Tibial nerve (tissue), 4 donors: Measurements from ENCODE around the gene TMEM132D. TPM values are rescaled to one million over a fixed set of nuclear protein-coding genes. Genes with fewer than 3 reads are reported as not detected.

ENCODE experiments used
- DNase-seq, 2 donors: peaks; one replicate each; pipeline ENCODE4 v3.0.0-alpha.2; 2019; ENCODE audit warnings: low spot score in 2 of 2
- H3K27ac ChIP-seq, 4 donors: fragments of 200-600 bp; sonication (generic) in 3 of 4; one replicate each; pipeline ENCODE4 v1.5.1; 2017 to 2019; ENCODE audit warnings: mild to moderate bottlenecking in 1 of 4
- H3K27me3 ChIP-seq, 2 donors: fragments of 200-600 bp; sonication (generic) in 1 of 2; one replicate each; pipeline versions ENCODE4 v1.5.1 to v1.6.0; 2017 to 2019
- H3K36me3 ChIP-seq, 3 donors: fragments of 200-600 bp; sonication (generic); one replicate each; pipeline ENCODE4 v1.5.1; 2018 to 2019
- H3K4me1 ChIP-seq, 4 donors: fragments of 200-600 bp; sonication (generic) in 3 of 4; one replicate each; pipeline ENCODE4 v1.5.1; 2017 to 2019
- H3K4me3 ChIP-seq, 4 donors: fragments of 200-600 bp; sonication (generic) in 3 of 4; one replicate each; pipeline ENCODE4 v1.5.1; 2017 to 2019; ENCODE audit warnings: mild to moderate bottlenecking in 1 of 4, moderate library complexity in 1 of 4
- H3K9me3 ChIP-seq, 4 donors: fragments of 200-600 bp; sonication (generic) in 3 of 4; one replicate each; pipeline ENCODE4 v1.5.1; 2017 to 2019
- CTCF ChIP-seq, 5 experiments: fragments of 200-600 bp in 3 of 5; fragments of 450-650 bp in 2 of 5; sonication (generic) in 3 of 5; IDR thresholded peaks; one replicate each; pipeline ENCODE4 v1.5.1; 2016 to 2019; ENCODE audit warnings: antibody characterized with exemption in 5 of 5, mild to moderate bottlenecking in 3 of 5, moderate library complexity in 2 of 5
- EP300 ChIP-seq, 2 donors: sonication (generic); formaldehyde crosslinking; IDR thresholded peaks; one replicate each; pipeline ENCODE4 v1.6.1; 2017; ENCODE audit warnings: antibody characterized with exemption in 2 of 2, mild to moderate bottlenecking in 1 of 2
- POLR2A ChIP-seq, 2 donors: fragments of 450-650 bp; IDR thresholded peaks; one replicate each; pipeline ENCODE4 v1.6.1; 2017; ENCODE audit warnings: antibody characterized with exemption in 2 of 2, mild to moderate bottlenecking in 2 of 2, moderate library complexity in 2 of 2
- WGBS, 2 donors: methylation state at CpG; one replicate each; pipeline ENCODE4 v1.1.5; 2018; 5-methylcytosine and 5-hydroxymethylcytosine counted together
- total RNA-seq, 4 donors: library from RNA; depleted of rRNA; stranded (reverse); fragments of >200 nt; gene quantifications; one replicate each; pipeline ENCODE4 v1.1.0, GENCODE V29; 2016

TMEM132D gene
- total RNA-seq, 4 donors from 2014 or later = under 0.01 to 0.21 TPM; not detected in 2

DNA sequence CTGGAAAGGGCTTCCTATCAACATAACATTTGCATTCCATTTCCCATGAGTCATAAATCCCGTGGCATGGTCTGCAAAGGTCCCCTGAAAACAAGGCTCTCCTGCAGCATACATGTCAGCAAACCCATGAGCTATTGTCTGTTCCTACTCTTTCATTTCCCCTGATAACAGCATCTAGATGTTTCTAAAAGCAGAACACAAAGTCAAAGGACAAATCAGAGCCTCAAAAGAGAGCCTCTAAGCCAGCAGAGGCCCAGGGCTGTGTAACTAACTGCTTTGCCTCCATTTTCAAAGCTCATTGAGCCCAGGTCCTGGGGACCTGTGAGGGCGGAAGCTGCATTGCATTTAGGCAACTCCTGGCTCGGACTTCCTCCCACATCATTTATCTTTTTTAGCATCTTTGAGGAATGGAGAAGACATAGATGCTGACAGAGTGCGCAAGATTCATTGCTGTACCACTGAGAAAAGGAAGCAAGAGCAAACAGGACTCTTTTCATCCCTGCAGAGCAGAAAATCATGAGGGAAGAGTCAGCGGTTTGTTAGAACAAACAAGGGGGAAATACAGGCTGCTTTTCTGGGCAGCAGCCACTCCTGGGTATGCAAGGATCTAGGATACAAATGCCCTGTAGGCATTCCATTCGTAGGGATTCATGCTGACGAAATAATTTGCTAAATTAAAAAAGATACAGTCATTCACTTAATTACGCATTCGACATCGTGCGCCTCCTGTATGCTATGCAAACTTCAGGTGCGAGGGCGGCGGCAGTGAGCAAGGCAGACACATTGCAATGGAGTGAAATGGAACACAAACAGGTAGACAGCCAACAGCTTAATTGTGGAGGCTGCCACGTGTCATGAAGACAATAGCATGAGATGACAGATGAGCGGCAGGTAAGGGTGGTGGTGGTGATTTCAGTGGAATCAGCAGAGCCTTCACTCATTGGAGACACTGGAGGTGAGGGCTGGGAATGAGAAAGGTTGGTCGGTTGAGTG, 131.0 kb downstream of the TMEM132D start:
- H3K4me1 ChIP-seq = no peaks in the 10 kb centered on the region
- no peaks in the 10 kb centered on the region for H3K36me3 ChIP-seq
- TF ChIP-seq CTCF (IDR thresholded peaks at IDR 0.05) (no peak), POLR2A (IDR thresholded peaks at IDR 0.05) (no peak)
- H3K27me3 ChIP-seq = no peaks in the 10 kb centered on the region
- WGBS, 2 donors = 65 to 69% methylated on average over 17 of the region's 17 CpGs
- no peak for DNase-seq
- H3K4me3 ChIP-seq = no peak overlapping the region
- H3K27ac ChIP-seq = no peak overlapping the region
- H3K9me3 ChIP-seq = peaks cover 0 to 2% (median 0%) of the 10 kb centered on the region in 4 donors

- H3K4me1 ChIP-seq = no peaks in the 10 kb centered on the region
- no peak for TF ChIP-seq EP300 (IDR thresholded peaks at IDR 0.05)
- no peak for TF ChIP-seq CTCF (IDR thresholded peaks at IDR 0.05)
- no peak for TF ChIP-seq POLR2A (IDR thresholded peaks at IDR 0.05)
- no peak overlapping the region for H3K27ac ChIP-seq
- 43 to 62% methylated on average over 4 of the region's 4 CpGs for WGBS, 2 donors
- H3K9me3 ChIP-seq = peaks cover 0 to 13% (median 0%) of the 10 kb centered on the region in 4 donors
- no peaks in the 10 kb centered on the region for H3K27me3 ChIP-seq
- no peak for DNase-seq
- no peaks in the 10 kb centered on the region for H3K36me3 ChIP-seq
- no peak overlapping the region for H3K4me3 ChIP-seq
Measured at GRCh38 chr12:129771238-129771637, 132.6 kb downstream of the TMEM132D start.

DNA sequence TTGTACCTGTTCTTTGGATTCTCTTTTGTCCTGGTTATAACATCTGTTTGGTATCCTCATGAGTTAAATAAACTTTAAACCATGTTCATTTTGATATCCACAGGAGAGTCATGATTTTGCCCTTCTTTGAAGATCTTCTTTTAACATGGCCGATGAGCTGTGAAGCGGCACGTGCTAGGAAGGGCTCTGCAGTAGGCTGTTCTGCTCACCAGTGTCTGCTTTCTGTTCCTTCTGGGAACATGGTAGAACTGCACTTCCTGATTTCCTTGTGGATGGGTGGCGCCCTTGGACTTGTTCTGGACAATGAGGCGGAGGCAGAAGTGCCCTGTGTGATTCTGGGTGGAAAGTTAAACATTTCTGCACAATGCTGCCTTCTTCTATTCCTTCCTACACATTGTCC, 138.1 kb downstream of the TMEM132D start:
- TF ChIP-seq EP300 (IDR thresholded peaks at IDR 0.05) (no peak), CTCF (IDR thresholded peaks at IDR 0.05) (no peak), POLR2A (IDR thresholded peaks at IDR 0.05) (no peak)
- WGBS, 2 donors = 76% methylated on average over 5 of the region's 5 CpGs
- Histone ChIP-seq H3K36me3 (no peaks in the 10 kb centered on the region), H3K27me3 (no peaks in the 10 kb centered on the region), H3K9me3 (peaks cover 0 to 30% (median 0%) of the 10 kb centered on the region in 4 donors), H3K27ac (no peak overlapping the region), H3K4me3 (no peak overlapping the region), H3K4me1 (no peaks in the 10 kb centered on the region)
- no peak for DNase-seq

- DNase-seq = no peak
- TF ChIP-seq EP300 (IDR thresholded peaks at IDR 0.05) (no peak), CTCF (IDR thresholded peaks at IDR 0.05) (no peak), POLR2A (IDR thresholded peaks at IDR 0.05) (no peak)
- WGBS, 2 donors = 75 to 86% methylated on average over 5 of the region's 5 CpGs
- no peaks in the 10 kb centered on the region for H3K36me3 ChIP-seq
- no peaks in the 10 kb centered on the region for H3K27me3 ChIP-seq
- no peak overlapping the region for H3K27ac ChIP-seq
- H3K4me1 ChIP-seq = no peaks in the 10 kb centered on the region
- peaks cover 0 to 26% (median 0%) of the 10 kb centered on the region in 4 donors for H3K9me3 ChIP-seq
- H3K4me3 ChIP-seq = no peak overlapping the region
Measured at GRCh38 chr12:129762436-129762835, 141.4 kb downstream of the TMEM132D start.

DNA sequence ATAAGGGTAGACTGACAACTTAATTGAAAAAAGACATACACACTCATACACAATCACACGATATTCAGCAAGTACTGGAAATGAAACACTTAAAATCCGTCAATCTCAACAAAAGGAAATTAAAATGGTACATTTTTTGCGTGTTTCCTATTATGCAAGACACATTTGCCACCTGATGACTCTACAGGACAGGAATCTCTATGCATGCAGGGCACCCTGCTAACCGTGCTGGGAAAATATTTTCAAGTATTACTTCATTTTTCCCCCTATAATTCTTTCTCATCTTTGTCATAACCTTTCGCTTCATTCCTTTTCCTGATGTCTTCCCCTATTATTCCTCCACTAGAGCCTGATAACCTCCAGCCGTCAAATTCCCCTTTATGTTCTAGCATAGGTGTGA, 150.2 kb downstream of the TMEM132D start:
- H3K9me3 ChIP-seq = no peaks in the 10 kb centered on the region
- H3K4me3 ChIP-seq = no peak overlapping the region
- no peak for TF ChIP-seq CTCF (IDR thresholded peaks at IDR 0.05)
- no peak for TF ChIP-seq POLR2A (IDR thresholded peaks at IDR 0.05)
- TF ChIP-seq EP300 (IDR thresholded peaks at IDR 0.05) = no peak
- no peak overlapping the region for H3K27ac ChIP-seq
- 80 to 82% methylated on average over 6 of the region's 6 CpGs for WGBS, 2 donors
- H3K4me1 ChIP-seq = no peaks in the 10 kb centered on the region
- H3K36me3 ChIP-seq = no peaks in the 10 kb centered on the region
- H3K27me3 ChIP-seq = no peaks in the 10 kb centered on the region
- no peak for DNase-seq
